Stimulated activated CD4-positive, alpha-beta T cell treated with anti-CD3 and anti-CD28 coated beads, Interleukin-1b, Interleukin-23, amount 100 ng/mL, for 1 hour (primary cell): Measurements from ENCODE around the gene TIMMDC1.
"Not testable (repeated sequence)": the region's sequence is repeated elsewhere in the genome, so short reads cannot be mapped to it uniquely, and the experiment has no call there.

Experiments
- DNase-seq, 2 donors: peaks; one replicate each; pipeline ENCODE4 v3.0.0-alpha.2; 2020; ENCODE audit warnings: low read depth in 2 of 2

TIMMDC1 gene

GRCh38 chr3:119510690-119511089 is 12.3 kb downstream of the TIMMDC1 start:
- DNase-seq, result no peak

GRCh38 chr3:119514637-119515036 is 16.3 kb downstream of the TIMMDC1 start:
- no peak for DNase-seq

- no peak for DNase-seq
These were observed 18.8 kb downstream of the TIMMDC1 start for GRCh38 chr3:119517112-119517511.

- DNase-seq, result no peak
These were observed 19.7 kb downstream of the TIMMDC1 start for GRCh38 chr3:119518026-119518425.

- no peak for DNase-seq
These were observed 26.8 kb downstream of the TIMMDC1 start for GRCh38 chr3:119524931-119525662.

- no peak for DNase-seq
These were observed 29.4 kb downstream of the TIMMDC1 start for GRCh38 chr3:119527714-119528113.

- no peak for DNase-seq
These were observed 31.5 kb downstream of the TIMMDC1 start for GRCh38 chr3:119529883-119530282.

GRCh38 chr3:119530456-119530855 is 32.1 kb downstream of the TIMMDC1 start:
- DNase-seq, result no peak

- no peak for DNase-seq
These were observed 32.8 kb downstream of the TIMMDC1 start for GRCh38 chr3:119531151-119531550.

GRCh38 chr3:119534296-119534695 is 35.9 kb downstream of the TIMMDC1 start:
- DNase-seq, result no peak

- DNase-seq, result no peak
These were observed 38.4 kb downstream of the TIMMDC1 start for GRCh38 chr3:119536757-119537156.

- no peak for DNase-seq
These were observed 40.4 kb downstream of the TIMMDC1 start for GRCh38 chr3:119538772-119539171.

- no peak for DNase-seq
These were observed 43.2 kb downstream of the TIMMDC1 start for GRCh38 chr3:119541547-119541946.

GRCh38 chr3:119542168-119542767 is 43.9 kb downstream of the TIMMDC1 start:
- DNase-seq, result no peak

GRCh38 chr3:119543147-119543546 is 44.8 kb downstream of the TIMMDC1 start:
- DNase-seq, result no peak

- no peak for DNase-seq
These were observed 48.9 kb downstream of the TIMMDC1 start for GRCh38 chr3:119547227-119547626.

GRCh38 chr3:119548341-119548740 is 50.0 kb downstream of the TIMMDC1 start:
- DNase-seq, result no peak

- no peak for DNase-seq
These were observed 52.0 kb downstream of the TIMMDC1 start for GRCh38 chr3:119550192-119550910.

- DNase-seq, result no peak
These were observed 53.3 kb downstream of the TIMMDC1 start for GRCh38 chr3:119551598-119551997.

- not testable (repeated sequence) for DNase-seq
These were observed 54.6 kb downstream of the TIMMDC1 start for GRCh38 chr3:119552928-119553327.

- DNase-seq, result no peak
These were observed 55.6 kb downstream of the TIMMDC1 start for GRCh38 chr3:119553823-119554415.

- no peak for DNase-seq
These were observed 57.0 kb downstream of the TIMMDC1 start for GRCh38 chr3:119555309-119555735.
